GM12878 (cell line): Measurements from ENCODE around the gene KCNC1. TPM values are rescaled to one million over a fixed set of nuclear protein-coding genes. Genes with fewer than 3 reads are reported as not detected.

Experiments
- ATAC-seq: fragments of 200-7000 bp; cut with Tn5 transposase; 3 replicates; pipeline ENCODE4 v1.9.1; 2020; ENCODE audit warnings: mild to moderate bottlenecking, moderate library complexity
- BruUV-seq: library from RNA; stranded (reverse); fragments of 400-500 nt; replicated peaks from 2 replicates; lab custom pipeline; 2021; lab: Mats Ljungman, UMichigan
- CTCF ChIA-PET: fragments of 300-600 bp; sonication (Branson Sonifier 250); formaldehyde crosslinking; extraction: SDS; loops from one replicate; lab custom pipeline; 2021; ENCODE audit warnings: inconsistent platforms; lab: Yijun Ruan, JAX
- POLR2A ChIA-PET: fragments of 350-600 bp; formaldehyde crosslinking; extraction: SDS; loops from one replicate; lab custom pipeline; 2021; ENCODE audit warnings: inconsistent platforms; lab: Charles Lee
- RAD21 ChIA-PET: fragments of 300-600 bp; sonication (Branson Sonifier 250); formaldehyde crosslinking; loops from one replicate; lab custom pipeline; 2023; ENCODE audit warnings: antibody characterized with exemption; ENCODE audit not compliant: unreplicated experiment; lab: Charles Lee
- SMC1A ChIA-PET: fragments of 300-600 bp; sonication (Branson Sonifier 250); formaldehyde crosslinking; loops from one replicate; lab custom pipeline; 2023; ENCODE audit not compliant: unreplicated experiment, uncharacterized antibody; lab: Charles Lee
- DNase-seq: peaks from one replicate; pipeline ENCODE4 v3.0.0-alpha.2; 2011; ENCODE audit warnings: low read depth, low spot score
- FAIRE-seq: peaks from 3 replicates; lab custom pipeline; 2011; peaks lifted over from hg19 to GRCh38; lab: Jason Lieb, UNC
- H2AFZ ChIP-seq: 2 replicates; pipeline ENCODE4 v1.6.0; 2011; ENCODE audit warnings: low read depth, low read length, control low read depth; ENCODE audit not compliant: control insufficient read depth
- H3K27ac ChIP-seq: 2 replicates; pipeline ENCODE4 v1.5.1; 2011; ENCODE audit warnings: control low read depth; ENCODE audit not compliant: control insufficient read depth, insufficient read depth
- H3K27me3 ChIP-seq, 2 experiments: replicated peaks in 1 of 2; 2 replicates each; pipeline versions ENCODE4 v1.6.0 to v1.6.1; 2011; ENCODE audit warnings: low read length in 1 of 2; ENCODE audit not compliant: control insufficient read depth in 2 of 2, insufficient read depth in 2 of 2
- H3K36me3 ChIP-seq, 2 experiments: 2 replicates each; pipeline ENCODE4 v1.5.1; 2011; ENCODE audit warnings: low read length in 1 of 2; ENCODE audit not compliant: control insufficient read depth in 2 of 2, insufficient read depth in 2 of 2
- H3K4me1 ChIP-seq: 2 replicates; pipeline ENCODE4 v1.6.1; 2011; ENCODE audit warnings: mild to moderate bottlenecking, low read length, moderate library complexity, mixed read lengths; ENCODE audit not compliant: control insufficient read depth, insufficient read depth
- H3K4me2 ChIP-seq: 2 replicates; pipeline ENCODE4 v1.6.0; 2011; ENCODE audit warnings: control low read depth; ENCODE audit not compliant: control insufficient read depth, insufficient read depth
- H3K4me3 ChIP-seq: fragments of 200-600 bp; sonication (generic); 2 replicates; pipeline ENCODE4 v1.5.1; 2016
- H3K79me2 ChIP-seq: 2 replicates; pipeline ENCODE4 v1.6.0; 2011; ENCODE audit warnings: low read length; ENCODE audit not compliant: control insufficient read depth, insufficient read depth
- H3K9ac ChIP-seq: 2 replicates; pipeline ENCODE4 v1.8.0; 2011; ENCODE audit warnings: low read length, control low read depth, mixed read lengths; ENCODE audit not compliant: control insufficient read depth, insufficient read depth
- H3K9me3 ChIP-seq: replicated peaks from 3 replicates; pipeline ENCODE4 v1.5.1; 2011; ENCODE audit warnings: mild to moderate bottlenecking, low read length; ENCODE audit not compliant: control insufficient read depth, insufficient read depth
- H4K20me1 ChIP-seq: 2 replicates; pipeline ENCODE4 v1.6.0; 2011; ENCODE audit not compliant: control insufficient read depth, insufficient read depth
- ASH2L ChIP-seq: fragments of 300-600, 200-600 bp; sonication (generic); IDR thresholded peaks from 2 replicates; pipeline ENCODE4 v1.6.1; 2017; ENCODE audit warnings: low read depth, mild to moderate bottlenecking, borderline replicate concordance
- BACH1 ChIP-seq: fragments of 450-650 bp; IDR thresholded peaks from 2 replicates; pipeline ENCODE4 v1.6.1; 2017; ENCODE audit warnings: mild to moderate bottlenecking, borderline replicate concordance
- EZH2 ChIP-seq: IDR thresholded peaks from 2 replicates; pipeline ENCODE4 v1.6.1; 2012; ENCODE audit warnings: low read depth, mild to moderate bottlenecking, control low read depth, inconsistent platforms, low read length, borderline replicate concordance; ENCODE audit not compliant: control insufficient read depth
- HCFC1 ChIP-seq: fragments of 150-350 bp; IDR thresholded peaks from 2 replicates; pipeline ENCODE4 v1.6.1; 2014; ENCODE audit warnings: low read length
- KAT2A ChIP-seq: conservative IDR thresholded peaks from 2 replicates; pipeline ENCODE4 v1.6.1; 2011; ENCODE audit warnings: low read depth, low read length; ENCODE audit not compliant: control insufficient read depth
- NFIC ChIP-seq: IDR thresholded peaks from 2 replicates; pipeline ENCODE4 v1.6.1; 2012; ENCODE audit warnings: low read depth, mild to moderate bottlenecking, inconsistent platforms, low read length, moderate library complexity
- NFYA ChIP-seq: IDR thresholded peaks from 2 replicates; pipeline ENCODE4 v1.6.1; 2011; ENCODE audit warnings: low read depth, mild to moderate bottlenecking, low read length, improper control_type of control experiment, borderline replicate concordance
- NRF1 ChIP-seq: conservative IDR thresholded peaks from 2 replicates; pipeline ENCODE4 v1.6.1; 2011; ENCODE audit warnings: mild to moderate bottlenecking, low read depth, low read length, improper control_type of control experiment
- PBX3 ChIP-seq: IDR thresholded peaks from 2 replicates; pipeline ENCODE4 v1.6.1; 2011; ENCODE audit warnings: mild to moderate bottlenecking, low read depth, low read length, moderate library complexity; ENCODE audit not compliant: insufficient replicate concordance
- RUNX3 ChIP-seq: IDR thresholded peaks from 2 replicates; pipeline ENCODE4 v1.6.1; 2012; ENCODE audit warnings: low read length, inconsistent platforms
- SUPT20H ChIP-seq: IDR thresholded peaks from 2 replicates; pipeline ENCODE4 v1.6.1; 2011; ENCODE audit warnings: low read depth, mild to moderate bottlenecking, low read length, moderate library complexity, borderline replicate concordance; ENCODE audit not compliant: control insufficient read depth
- WGBS: methylation state at CpG from one replicate; pipeline ENCODE4 v1.1.6; 2016; ENCODE audit warnings: low lambda C conversion rate; ENCODE audit not compliant: insufficient replicate concordance, insufficient coverage; ENCODE audit errors: missing lambda C conversion rate; 5-methylcytosine and 5-hydroxymethylcytosine counted together
- in situ Hi-C: fragments of 300-500 bp; cut with MboI; formaldehyde crosslinking; loops from 9 replicates; pipeline ENCODE4 v1.14.3; 2018; ENCODE audit warnings: mixed read lengths
- intact Hi-C: fragments of 100-400 bp; cut with micrococcal nuclease; formaldehyde crosslinking; loops from one replicate; pipeline ENCODE4 v1.14.2; 2022; ENCODE audit not compliant: unreplicated experiment
- polyA plus RNA-seq, 11 experiments: library from polyadenylated mRNA; depleted of rRNA in 4 of 11; unstranded in 6 of 11; stranded (reverse) in 5 of 11; fragments of >200 nt; fragmentation: Nextera tagmentation in 4 of 11; fragmentation: Illumina TruSeq in 1 of 11; extraction: Ambion mirVana in 4 of 11; extraction: Trizol in 1 of 11; gene quantifications; 1 replicate in 1 of 11; 2 replicates in 10 of 11; pipeline versions ENCODE4 v1.2.1 to v1.2.3, GENCODE V29; 2011 to 2016; ENCODE audit warnings: inconsistent platforms in 2 of 11, missing spikeins in 2 of 11, low read depth in 1 of 11
- total RNA-seq, 4 experiments: library from RNA; depleted of rRNA in 3 of 4; stranded (reverse); fragments of >200 nt in 3 of 4; fragmentation: Illumina TruSeq in 1 of 4; extraction: Trizol in 1 of 4; gene quantifications; 2 replicates each; pipeline versions ENCODE4 v1.2.1 to v1.2.3, GENCODE V29; 2013 to 2021
- TF ChIP-seq, protein P1 (sequence below), 3 experiments: IDR thresholded peaks in 2 of 3; conservative IDR thresholded peaks in 1 of 3; 2 replicates each; pipeline ENCODE4 v1.5.1; 2011; ENCODE audit warnings: low read depth in 3 of 3, low read length in 3 of 3, mild to moderate bottlenecking in 3 of 3, control low read depth in 2 of 3, moderate library complexity in 2 of 3, inconsistent platforms in 1 of 3, mixed read lengths in 1 of 3; ENCODE audit not compliant: control insufficient read depth in 2 of 3, insufficient read depth in 1 of 3; ENCODE audit errors: extremely low read depth in 1 of 3
- TF ChIP-seq, protein P2 (sequence below): IDR thresholded peaks from 2 replicates; pipeline ENCODE4 v1.6.1; 2012; ENCODE audit warnings: low read depth, low read length, improper control_type of control experiment
- TF ChIP-seq, protein P3 (sequence below): fragments of 450-650 bp; formaldehyde crosslinking; IDR thresholded peaks from 2 replicates; pipeline ENCODE4 v1.4.0; 2022; ENCODE audit warnings: mild to moderate bottlenecking, moderate library complexity

KCNC1 gene
- total and polyA plus RNA-seq, 10 of the 15 experiments (the other 5 are each of a cell fraction or from before 2014, with no cell fraction given): 0.27 to 0.34 TPM; not detected in 8

DNA sequence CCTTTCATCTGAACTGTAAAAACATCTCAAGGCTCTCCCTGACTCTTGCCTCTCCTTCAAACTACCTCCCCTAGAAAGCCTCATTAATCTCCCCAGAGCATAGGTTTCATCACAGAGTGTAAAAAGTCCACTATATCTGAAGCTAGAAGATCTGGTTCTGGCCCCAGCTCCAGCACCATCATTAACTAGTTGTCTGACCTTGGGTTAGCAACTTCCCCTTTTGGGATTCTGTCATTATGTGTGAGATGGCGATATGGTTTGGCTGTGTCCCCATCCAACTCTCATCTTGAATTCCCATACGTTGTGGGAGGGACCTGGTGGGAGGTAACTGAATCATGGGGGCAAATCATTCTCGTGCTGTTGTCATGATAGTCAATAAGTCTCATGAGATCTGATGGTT lies 97.3 kb downstream of the KCNC1 start:
- WGBS: 95% methylated on average over 3 of the region's 3 CpGs

More for the DNA sequence above, 97.3 kb downstream of the KCNC1 start:
- no peak for TF ChIP-seq KAT2A
- TF ChIP-seq NFIC: no peak
- TF ChIP-seq NRF1: no peak
- TF ChIP-seq ASH2L: no peak
- TF ChIP-seq, protein P1, sequence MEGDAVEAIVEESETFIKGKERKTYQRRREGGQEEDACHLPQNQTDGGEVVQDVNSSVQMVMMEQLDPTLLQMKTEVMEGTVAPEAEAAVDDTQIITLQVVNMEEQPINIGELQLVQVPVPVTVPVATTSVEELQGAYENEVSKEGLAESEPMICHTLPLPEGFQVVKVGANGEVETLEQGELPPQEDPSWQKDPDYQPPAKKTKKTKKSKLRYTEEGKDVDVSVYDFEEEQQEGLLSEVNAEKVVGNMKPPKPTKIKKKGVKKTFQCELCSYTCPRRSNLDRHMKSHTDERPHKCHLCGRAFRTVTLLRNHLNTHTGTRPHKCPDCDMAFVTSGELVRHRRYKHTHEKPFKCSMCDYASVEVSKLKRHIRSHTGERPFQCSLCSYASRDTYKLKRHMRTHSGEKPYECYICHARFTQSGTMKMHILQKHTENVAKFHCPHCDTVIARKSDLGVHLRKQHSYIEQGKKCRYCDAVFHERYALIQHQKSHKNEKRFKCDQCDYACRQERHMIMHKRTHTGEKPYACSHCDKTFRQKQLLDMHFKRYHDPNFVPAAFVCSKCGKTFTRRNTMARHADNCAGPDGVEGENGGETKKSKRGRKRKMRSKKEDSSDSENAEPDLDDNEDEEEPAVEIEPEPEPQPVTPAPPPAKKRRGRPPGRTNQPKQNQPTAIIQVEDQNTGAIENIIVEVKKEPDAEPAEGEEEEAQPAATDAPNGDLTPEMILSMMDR (IDR thresholded peaks at IDR 0.05 in 2 of 3, conservative IDR thresholded peaks at IDR 0.05 in 1 of 3; ENCODE audit: control insufficient read depth in 2 of 3, extremely low read depth in 1 of 3, insufficient read depth in 1 of 3, low read depth in 3 of 3, low read length in 3 of 3): no peak
- no peak for TF ChIP-seq PBX3
- no peak for TF ChIP-seq BACH1
- TF ChIP-seq, protein P2, sequence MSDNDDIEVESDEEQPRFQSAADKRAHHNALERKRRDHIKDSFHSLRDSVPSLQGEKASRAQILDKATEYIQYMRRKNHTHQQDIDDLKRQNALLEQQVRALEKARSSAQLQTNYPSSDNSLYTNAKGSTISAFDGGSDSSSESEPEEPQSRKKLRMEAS: no peak
- TF ChIP-seq, protein P3, sequence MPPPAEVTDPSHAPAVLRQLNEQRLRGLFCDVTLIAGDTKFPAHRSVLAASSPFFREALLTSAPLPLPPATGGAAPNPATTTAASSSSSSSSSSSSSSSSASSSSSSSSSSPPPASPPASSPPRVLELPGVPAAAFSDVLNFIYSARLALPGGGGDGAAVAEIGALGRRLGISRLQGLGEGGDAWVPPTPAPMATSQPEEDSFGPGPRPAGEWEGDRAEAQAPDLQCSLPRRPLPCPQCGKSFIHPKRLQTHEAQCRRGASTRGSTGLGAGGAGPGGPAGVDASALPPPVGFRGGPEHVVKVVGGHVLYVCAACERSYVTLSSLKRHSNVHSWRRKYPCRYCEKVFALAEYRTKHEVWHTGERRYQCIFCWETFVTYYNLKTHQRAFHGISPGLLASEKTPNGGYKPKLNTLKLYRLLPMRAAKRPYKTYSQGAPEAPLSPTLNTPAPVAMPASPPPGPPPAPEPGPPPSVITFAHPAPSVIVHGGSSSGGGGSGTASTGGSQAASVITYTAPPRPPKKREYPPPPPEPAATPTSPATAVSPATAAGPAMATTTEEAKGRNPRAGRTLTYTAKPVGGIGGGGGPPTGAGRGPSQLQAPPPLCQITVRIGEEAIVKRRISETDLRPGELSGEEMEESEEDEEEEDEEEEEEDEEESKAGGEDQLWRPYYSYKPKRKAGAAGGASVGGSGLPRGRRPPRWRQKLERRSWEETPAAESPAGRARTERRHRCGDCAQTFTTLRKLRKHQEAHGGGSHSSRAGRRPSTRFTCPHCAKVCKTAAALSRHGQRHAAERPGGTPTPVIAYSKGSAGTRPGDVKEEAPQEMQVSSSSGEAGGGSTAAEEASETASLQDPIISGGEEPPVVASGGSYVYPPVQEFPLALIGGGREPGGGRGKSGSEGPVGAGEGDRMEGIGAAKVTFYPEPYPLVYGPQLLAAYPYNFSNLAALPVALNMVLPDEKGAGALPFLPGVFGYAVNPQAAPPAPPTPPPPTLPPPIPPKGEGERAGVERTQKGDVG (CRISPR knock-in tag): no peak
- TF ChIP-seq RUNX3: no peak
- TF ChIP-seq SUPT20H: no peak
- TF ChIP-seq NFYA: no peak
- TF ChIP-seq EZH2: no peak
- no peak for TF ChIP-seq HCFC1
- TF ChIP-seq, all 136 proteins: peak for 0
- no peaks in the 10 kb centered on the region for H3K79me2 ChIP-seq
- ATAC-seq (no peak), FAIRE-seq (no peak), DNase-seq (no peak)
- no peaks in the 10 kb centered on the region for H4K20me1 ChIP-seq
- intact Hi-C loops (no loop called here), in situ Hi-C loops (no loop called here)
- ChIA-PET SMC1A (no interaction called here), CTCF (no interaction called here), POLR2A (no interaction called here), RAD21 (no interaction called here)
- no peak overlapping the region for H3K9ac ChIP-seq
- H3K4me2 ChIP-seq: no peak overlapping the region
- H3K36me3 ChIP-seq: no peaks in the 10 kb centered on the region
- no TSS peak for BruUV-seq
- no peak overlapping the region for H2AFZ ChIP-seq
- H3K9me3 ChIP-seq: no peaks in the 10 kb centered on the region
- no peak overlapping the region for H3K4me3 ChIP-seq
- no peak overlapping the region for H3K27ac ChIP-seq
- no peaks in the 10 kb centered on the region for H3K27me3 ChIP-seq
- H3K4me1 ChIP-seq: no peaks in the 10 kb centered on the region
